PC-3 (cell line): ENCODE measurements around the gene WDFY4.

Experiments
- CTCF ChIP-seq: fragments of 300-600 bp; sonication (generic); conservative IDR thresholded peaks from 2 replicates; pipeline ENCODE4 v1.5.1; 2017; ENCODE audit warnings: antibody characterized with exemption, low read depth, mild to moderate bottlenecking, low read length
- EZH2 ChIP-seq: fragments of 300-600 bp; sonication (generic); IDR thresholded peaks from one replicate; pipeline ENCODE4 v1.6.1; 2017; ENCODE audit warnings: antibody characterized with exemption, mild to moderate bottlenecking, low read length; ENCODE audit not compliant: unreplicated experiment

- TF ChIP-seq EZH2 (no peak), CTCF (no peak)
These were observed 99.4 kb downstream of the WDFY4 start for GRCh38 chr10:48784031-48784430.
